Muscle of back (tissue), 11 donors: ENCODE results near the gene NODAL. TPM values are rescaled to one million over a fixed set of nuclear protein-coding genes. Genes with fewer than 3 reads are reported as not detected.

ENCODE experiments used
- DNase-seq, 3 donors: peaks; one replicate each; pipeline versions ENCODE4 v3.0.0 to v3.0.0-alpha.2; 2013
- polyA plus RNA-seq, 10 donors: library from polyadenylated mRNA; unstranded; fragments of 120-200 nt; gene quantifications; one replicate each; pipeline ENCODE4 v1.2.1, GENCODE V29; 2013; ENCODE audit not compliant: insufficient read length in 10 of 10

NODAL gene
- polyA plus RNA-seq, 10 donors = 0.15 to 0.87 (median 0.29) TPM; not detected in 1

DNA sequence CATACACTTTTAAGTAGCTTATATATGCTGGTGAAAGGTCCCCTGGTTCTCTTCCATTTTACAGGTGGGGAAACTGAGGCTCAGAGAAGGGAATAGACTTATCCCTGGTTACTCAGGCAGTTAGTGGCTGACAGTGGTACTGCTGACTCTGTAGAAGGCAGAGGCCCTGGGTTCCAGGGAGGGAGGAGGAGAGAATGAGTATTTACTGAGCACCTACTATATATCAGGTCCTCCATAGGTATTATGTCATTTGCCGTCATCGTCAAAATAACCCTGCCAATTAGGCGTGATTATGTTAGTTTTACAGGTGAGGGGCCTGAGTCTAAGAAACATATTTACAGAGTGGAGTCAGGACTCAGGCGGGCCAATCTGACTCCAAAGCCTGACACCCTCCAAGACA lies 23.8 kb upstream of the NODAL start:
- no peak for DNase-seq

DNA sequence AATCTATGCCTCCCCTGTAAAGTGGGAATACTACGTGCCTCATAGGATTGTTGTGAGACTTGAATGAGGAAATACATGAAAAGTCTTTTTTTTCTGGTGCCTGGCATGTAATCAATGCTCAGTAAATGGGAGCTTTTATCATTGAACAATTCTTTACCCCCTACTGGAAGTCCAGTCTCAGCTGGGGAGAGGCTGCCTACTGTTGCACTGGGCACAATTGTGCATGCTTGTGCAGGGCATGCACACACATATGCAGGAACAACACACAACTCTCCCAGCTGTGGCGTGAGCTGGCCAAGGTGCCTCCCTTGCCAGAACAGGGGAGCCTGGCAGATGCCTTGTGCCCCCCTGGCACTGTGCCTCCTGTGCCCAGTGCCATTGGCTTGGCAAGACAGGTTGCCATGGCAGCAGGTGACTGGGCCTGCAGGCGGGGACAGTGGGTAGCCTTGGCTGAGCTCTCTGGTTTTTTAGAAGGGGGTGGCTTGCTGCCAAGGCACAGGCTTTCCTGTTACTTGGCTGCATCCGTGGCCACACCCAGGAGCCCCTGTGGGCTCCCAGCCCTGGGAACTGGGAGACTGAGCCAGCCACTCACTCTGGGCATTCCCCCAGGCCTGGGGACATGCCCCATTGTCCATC lies 21.0 kb upstream of the NODAL start:
- DNase-seq = peak; percentile 58 to 81 (median 64)

DNA sequence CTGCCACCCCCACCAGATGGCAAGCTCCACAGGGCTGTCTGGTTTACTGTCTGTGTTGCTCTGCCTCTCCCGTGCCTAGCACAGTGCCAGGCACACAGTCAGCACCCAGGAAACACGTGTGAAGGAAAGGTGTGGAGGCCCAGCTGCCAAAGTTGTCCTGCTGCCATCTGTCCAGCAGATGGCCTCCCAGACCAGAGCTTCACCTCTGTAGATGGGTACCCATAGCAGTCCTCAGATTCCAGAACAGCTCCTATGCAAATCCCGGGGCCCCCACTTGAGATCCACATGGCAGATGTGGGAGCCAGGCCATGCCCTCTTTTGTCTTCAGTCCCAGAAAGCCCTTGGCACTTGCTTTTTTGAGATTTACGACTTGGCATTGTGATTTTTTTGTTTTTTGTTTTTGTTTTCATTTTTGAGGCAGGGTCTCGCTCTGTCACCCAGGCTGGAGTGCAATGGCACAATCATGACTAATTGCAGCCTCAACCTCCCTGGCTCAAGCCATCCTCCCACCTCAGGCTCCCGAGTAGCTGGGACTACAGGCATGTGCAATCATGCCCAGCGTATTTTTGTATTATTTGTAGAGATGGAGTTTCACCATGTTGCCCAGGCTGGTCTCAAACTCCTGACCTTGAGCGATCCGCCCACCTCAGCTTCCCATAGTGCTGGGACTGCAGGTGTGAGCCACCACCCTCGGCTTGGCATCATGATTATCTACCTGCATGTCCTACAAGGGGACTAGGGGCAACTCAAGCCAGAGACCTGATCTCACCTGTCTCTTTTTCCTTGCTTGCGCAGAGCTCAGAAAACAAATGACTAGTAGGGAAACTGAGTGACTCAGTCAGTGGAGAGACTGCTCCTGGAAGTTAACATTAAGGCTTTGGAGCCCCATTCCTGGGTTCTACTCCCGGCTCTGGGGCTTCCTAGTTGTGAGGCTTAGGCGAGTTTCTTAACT lies 20.2 kb upstream of the NODAL start:
- peak in 2 of 3 donors; percentile 56 to 78 for DNase-seq

DNA sequence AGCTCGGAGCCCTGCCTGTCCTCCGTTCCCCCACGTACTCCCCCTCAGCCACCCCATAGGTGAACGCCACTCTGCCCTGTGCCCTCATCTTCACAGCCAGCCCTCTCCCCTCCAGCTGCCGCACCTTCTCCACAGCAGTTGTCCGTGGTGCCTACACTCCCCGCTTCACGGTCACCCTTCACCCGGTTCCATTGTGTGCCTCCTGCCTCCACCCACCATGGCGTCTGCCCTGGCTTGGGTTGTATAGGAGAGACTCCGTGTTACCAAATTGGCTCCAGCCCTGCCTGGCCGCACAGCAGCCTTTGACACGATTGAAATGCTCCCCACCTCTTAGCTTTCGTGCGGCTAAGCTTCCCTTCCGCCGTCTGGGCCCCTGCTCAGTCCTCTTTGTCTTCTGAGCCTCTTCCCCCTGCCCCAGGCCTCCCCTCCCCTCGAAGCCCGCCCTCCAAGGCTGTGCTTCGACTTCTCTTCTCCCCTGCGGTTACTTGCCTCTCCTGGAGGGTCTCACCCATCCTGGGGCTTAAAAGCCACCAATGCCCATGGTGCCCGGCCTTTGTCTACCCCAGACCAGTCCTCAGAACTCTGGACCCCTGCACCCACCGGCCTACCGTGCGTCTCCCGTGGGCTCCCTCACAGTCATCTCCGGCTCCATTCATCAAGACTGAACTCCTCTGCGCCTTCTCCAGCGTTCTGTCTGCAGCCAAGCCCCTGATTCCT lies 18.5 kb upstream of the NODAL start:
- no peak for DNase-seq

DNA sequence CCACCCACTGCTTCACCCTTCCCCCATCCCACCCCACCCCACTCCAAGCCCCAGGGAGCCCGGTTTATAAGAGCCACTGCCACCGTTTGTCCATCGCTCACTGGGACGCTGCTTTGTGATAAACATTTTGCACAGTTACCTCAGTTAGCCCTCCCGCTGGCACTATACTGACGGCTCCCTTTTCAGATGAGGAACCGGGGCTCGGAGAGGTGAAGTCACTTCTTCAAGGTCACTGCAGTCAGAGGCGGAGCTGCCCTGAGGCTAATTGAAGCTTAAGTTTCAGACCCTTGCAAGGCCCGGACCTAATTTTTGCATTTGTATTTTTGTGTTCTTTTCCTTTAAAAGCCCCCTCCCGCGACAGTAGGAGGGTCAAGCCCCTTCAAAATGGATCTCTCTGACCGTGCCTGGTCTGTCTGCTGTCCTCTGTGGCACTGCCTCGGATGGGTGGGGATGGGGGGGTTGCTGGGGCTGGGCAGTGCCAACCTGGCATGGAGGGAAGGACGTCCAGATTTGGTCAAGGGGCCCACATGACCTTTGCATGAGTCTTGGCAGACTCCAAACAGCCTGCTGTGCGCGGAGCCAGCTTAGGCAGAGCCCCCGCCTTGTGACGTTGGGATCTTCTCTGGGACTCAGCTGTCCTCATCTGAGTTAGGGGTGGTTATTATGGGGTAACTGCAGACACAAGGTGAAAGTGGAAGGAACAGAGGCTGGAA lies 17.7 kb upstream of the NODAL start:
- DNase-seq = no peak

DNA sequence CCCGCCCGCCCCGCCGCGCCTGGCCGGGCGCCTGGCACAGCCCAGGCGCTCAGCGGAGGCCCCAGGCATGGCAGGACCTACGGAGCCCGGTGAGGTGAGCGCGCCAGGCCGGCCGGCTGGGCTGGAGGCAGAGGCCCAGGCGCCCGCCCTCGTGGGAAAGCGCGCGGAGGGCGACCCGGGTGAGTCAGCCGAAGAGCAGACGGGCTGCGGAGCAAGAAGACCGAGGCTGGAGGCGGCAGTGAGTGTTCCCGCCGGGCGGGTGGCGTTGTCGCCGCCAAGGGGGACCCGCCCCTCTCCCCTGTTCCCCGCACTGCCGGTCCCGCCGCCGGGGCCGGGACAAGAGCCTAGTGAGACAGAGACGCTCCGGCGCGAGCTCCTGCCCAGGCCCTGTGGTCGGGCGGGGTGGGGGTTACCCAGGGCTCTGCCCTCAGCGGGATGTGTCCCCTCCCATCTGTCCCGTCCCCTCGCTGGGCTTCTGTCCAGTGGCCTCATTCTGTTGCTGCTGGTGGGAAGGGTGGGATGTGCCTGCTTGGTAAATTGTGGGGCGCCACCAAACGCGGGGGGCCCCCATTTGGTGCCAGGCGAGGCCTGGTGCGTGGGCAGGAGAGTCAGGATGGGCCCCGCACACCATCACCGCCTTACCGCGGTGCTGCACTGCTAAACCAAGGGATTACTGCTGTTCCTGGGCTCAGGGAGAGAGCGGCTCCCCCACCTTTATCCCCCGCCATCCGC lies 17.0 kb upstream of the NODAL start:
- DNase-seq = peak in 1 of 3 donors; percentile 74

DNA sequence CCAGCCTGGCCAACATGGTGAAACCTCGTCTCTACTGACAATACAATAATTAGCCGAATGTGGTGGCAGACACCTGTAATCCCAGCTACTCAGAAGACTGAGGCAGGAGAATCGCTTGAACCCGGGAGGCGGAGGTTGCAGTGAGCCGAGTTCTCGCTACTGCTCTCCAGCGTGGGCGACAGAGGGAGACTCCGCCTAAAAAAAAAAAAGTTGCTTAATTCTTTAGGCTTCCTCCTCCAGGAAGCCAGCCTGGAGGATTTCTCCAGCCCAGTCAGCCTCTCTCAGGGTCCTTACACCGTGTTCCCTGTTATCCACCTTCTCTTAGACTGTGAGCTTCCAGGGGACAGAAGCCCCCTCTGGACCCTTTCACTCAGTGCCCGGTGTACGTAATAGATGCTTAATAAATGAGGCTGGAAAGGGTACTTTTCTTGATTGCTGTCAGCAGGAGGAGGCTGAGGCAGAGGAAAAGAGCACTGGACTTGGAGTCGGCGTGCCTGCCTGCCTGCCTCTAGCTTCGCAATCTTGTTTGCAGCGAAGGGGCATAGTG lies 16.4 kb upstream of the NODAL start:
- DNase-seq = no peak

DNA sequence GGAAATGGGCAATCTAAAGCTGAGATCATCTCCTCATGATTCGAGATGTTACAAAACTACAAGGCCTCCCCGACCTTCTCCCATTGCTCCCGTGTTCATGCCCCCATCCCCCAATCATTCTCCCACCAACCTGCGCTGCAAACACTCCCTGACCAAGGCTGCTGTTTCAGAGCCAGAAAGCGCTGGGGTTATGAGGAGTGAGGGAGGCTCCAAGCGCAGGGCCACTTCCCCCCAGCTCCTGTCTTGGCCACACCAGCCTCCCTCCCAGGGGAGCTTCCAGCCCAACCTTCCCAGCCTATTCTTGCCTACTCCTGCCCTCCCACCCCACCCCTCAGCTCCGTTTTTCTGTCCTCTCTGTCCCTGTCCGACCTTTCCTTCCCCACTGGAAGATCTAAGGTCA lies 14.7 kb upstream of the NODAL start:
- DNase-seq = no peak

DNA sequence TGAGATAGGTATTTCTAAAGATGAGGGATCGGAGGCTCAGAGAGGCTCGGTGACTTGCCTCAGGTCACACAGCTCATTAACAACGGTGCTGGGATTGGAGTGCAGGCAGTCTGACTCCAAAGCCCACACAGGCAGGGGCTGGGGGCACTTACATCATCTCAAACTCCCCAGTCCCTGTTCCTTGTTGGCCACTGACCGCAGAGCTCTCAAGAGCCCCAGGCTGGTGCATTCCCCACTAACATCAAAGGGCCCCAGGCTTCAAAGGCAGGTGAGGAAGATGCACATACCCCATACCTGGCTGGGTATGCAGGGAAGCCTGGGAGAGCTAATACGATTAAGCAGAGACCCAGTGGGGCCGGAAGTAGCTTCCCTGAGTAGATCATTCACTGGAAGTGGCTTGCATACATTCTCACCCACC lies 13.7 kb upstream of the NODAL start:
- no peak for DNase-seq

DNA sequence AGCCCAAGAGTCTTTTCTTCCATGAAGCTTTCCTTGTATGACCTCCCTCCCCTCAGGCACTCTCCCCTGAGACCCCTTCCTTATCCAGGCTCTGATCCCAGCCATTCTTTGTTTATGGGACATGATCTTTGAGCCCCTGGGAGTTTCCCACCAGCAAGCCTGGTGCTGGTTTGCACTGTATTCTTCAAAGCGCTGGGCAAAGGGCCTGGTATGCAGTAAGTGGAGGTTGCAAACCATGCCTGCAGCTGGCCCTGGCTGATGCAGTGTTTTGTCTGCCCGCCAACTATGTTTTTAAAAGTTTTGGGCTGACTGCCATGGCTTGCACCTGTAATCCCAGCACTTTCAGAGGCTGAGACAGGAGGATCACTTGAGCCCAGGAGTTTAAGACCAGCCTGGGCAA lies 6.8 kb upstream of the NODAL start:
- no peak for DNase-seq

DNA sequence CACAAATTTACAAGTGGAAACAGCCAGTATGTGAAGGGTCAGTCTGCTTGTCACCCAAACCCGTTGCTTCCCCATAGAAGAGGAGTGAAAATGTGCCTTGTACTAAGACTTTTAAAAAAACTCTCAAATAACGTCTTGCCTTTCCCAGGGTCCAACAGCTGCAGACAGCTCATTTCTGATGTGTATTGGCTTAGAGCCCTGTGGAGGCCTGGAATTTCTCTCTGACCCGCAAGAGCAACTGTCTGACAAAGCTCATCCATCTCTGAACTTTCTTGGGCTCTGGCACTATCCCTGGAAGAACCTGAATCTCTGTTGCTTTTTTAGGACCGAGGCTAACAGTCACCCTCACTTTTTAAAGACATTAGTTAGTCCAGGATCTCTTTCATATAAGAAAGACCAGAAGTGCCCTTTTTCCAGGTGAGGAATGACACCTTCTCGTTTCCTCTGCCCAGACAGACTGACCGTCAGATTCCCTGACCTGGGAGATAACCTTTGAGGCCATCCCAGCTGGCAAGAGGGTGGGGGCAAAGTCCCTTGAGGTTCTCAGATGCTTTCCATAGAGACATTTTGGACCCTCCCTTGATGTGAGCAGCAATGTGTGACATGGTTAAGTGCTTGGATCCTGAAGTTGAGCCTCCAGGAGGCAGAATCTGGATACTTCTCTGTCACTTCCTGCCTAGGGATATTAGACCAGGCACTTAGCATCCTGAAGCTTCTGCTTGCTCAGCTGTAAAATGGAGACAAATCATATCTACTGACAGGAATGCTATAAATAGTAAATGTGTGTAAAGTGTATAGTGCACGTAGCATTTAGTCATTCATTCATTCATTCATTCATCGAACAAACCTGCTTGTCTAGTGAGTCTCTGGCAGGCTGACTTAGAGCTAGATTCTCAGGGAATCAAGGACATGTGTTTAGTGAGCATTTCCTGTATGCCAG lies 4.5 kb upstream of the NODAL start:
- DNase-seq = peak; percentile 68 to 80 (median 74)

DNA sequence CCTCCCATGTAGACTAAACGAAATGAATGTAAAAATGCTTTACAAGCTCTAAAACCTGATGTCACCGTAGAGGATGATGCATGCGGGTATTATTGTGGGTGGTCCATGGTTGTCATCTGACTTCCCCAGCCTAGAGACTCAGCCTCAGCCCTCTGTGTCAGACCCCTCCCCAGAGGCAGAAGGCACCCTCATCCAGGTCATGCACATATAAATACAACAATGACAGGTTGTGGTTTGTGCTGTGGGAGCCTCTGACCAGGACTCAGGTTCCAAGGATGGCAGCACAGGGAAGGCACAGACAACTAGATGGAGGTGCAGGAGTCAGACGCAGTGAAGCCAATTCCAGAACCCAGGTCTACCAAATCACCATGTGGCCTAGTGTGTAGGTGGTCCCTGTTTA lies 3.3 kb upstream of the NODAL start:
- no peak for DNase-seq

DNA sequence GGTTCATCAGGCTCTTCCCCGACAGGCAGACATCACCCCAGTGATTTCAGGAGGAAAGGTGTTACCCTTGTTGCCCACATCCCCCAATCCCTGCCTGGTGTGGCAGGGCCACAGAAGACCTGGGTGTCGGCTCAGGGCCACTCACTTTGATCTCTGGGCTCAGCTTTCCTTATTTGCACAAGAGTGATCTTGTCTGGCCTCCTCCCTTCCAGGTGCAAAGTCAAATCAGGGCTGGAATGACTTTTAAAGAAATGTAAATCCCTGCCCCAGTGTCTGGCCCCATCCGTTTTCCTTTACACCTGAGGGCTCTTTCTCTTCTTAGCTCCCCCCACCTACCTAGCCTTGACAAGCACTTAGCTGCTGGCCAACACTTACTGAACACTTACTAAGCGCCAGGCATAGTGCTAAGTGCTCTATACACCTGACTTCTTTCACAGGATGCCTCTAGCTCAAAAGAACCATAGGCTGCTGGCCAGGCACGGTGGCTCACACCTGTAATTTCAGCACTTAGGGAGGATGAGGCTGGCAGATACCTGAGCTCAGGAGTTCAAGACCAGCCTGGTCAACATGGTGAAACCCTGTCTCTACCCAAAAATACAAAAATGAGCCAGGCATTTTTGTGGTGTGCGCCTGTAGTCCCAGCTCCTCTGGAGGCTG lies 979 bp upstream of the NODAL start:
- no peak for DNase-seq

DNA sequence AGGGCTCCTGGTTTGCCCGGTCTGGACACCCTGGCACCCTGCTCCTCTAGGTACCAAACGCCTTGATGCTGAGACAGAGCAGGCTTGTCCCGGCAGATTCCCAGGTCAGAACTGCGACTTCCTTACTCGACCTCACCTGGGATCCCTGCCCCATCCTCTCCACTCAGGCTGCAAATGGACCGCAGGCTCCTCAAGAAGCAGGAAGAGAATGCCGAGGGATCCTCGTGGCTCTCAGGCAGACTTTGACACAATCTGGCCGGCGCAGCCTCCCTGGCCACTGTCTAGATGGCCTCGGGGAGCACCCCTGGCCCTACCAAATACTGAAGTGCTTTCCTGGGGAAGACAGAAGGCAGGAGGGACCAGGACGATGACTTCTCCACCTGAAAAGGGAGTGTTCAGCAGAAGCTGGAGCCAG lies 421 bp upstream of the NODAL start:
- DNase-seq = no peak

DNA sequence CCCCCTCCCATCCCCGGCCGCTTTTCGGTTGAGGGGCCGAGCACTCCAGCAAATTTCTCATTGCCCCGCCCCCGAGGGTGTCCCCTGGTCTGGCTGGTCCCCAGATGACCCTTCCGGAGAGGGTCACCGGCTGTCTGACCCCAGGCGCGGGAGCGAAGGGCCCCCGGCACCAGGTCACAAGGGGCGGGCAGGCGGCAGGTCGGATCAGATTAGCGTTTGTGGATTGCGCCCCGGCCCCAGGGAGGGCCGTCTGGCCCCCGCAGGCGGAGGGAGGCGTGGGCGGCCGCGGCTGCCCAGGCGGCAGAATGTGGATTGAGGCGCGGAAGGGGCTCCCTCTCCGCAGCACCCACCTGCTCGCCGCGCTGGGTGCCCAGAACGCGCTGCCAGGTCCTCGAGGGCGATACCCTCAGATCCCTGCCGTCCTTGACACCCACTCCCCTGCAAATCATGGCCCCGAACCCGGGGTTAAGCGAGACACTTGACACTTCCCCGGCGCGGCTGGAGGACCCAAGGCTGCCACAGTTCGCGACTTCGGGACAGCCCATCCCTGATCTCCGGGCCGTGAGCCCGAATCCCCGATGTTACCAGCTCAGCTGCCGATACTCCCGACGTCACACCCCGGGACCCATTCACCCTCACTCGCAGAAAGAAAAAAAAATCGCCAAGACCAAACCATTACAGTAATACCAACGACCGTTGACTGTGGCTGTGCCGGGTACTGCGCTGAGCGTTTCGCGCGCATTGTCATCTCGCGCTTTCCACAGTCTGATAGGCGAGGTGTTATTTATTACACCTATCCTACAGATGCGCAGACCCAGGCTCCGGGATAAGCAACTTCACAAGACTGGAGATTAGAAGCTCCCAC lies 953 bp downstream of the NODAL start:
- DNase-seq = no peak

DNA sequence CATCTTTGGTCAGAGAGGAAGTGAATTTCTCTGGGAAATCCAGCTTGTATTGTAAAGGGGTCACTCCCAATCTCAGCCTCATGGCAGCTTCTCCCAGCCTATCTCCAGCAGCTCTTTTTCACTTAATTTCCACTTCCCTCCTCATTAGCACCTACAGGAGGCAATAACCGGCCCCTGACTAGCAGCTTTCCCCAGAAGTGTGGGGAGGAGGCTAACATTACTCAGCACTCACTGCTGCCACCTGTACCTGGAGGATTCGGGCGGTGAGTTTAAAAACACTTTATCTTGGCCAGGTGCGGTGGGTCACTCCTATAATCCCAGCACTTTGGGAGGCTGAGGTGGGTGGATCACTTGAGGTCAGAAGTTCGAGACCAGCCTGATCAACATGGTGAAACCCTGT lies 3.8 kb downstream of the NODAL start:
- no peak for DNase-seq

DNA sequence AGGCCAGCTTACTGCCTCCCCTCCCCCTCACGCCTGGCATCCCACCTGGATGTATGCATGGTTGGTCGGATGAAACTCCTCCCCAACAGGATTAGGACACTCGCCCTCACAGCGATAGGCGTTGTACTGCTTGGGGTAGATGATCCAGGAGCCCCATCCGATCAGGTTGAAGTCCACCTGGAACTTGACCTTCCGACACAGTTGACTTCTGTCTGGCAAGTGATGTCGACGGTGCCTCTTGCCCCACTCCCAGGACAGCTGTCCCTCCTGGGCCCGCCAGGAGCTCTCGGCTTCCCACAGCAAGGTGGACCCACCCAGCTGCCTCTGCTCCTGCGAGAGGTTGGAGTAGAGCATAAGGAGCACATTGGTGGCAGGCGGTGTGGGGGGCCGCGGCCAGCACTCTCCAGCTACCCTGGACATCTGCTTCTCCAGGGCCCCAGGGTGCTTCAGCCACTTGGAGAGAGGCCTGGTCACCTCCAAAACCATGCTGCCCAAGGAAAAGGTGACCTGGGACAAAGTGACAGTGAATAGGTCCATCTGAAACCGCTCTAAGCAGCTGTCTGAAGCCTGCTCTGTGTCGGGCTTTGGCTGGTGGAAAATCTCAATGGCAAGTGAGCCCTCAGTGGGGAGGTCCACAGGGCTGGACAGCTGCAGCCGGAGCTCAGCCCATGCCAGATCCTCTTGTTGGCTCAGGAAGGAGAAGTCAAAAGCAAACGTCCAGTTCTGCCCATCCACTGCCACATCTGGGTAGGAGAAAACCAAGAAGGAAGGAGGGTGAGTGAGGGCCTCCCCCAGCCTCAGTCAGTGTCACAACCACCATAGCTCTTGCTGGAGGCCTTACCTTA lies 6.0 kb downstream of the NODAL start:
- no peak for DNase-seq
